WTC11 (cell line): ENCODE data around the gene SRSF8.

Experiments
- ESRRA ChIP-seq: sonication (generic); formaldehyde crosslinking; IDR thresholded peaks from 2 replicates; pipeline ENCODE4 v1.8.1; 2022; ENCODE audit warnings: mild to moderate bottlenecking, missing genetic modification reagents, borderline replicate concordance
- TF ChIP-seq, protein P1 (sequence below): fragments of 200-600 bp; IDR thresholded peaks from 2 replicates; pipeline ENCODE4 v1.8.0; 2022; ENCODE audit warnings: antibody characterized with exemption

GRCh38 chr11:95024958-95025357, 41.8 kb upstream of the SRSF8 start, which contains the start of gene KDM4E:
- no peak for TF ChIP-seq ESRRA (CRISPR knock-in tag)
- TF ChIP-seq, protein P1, sequence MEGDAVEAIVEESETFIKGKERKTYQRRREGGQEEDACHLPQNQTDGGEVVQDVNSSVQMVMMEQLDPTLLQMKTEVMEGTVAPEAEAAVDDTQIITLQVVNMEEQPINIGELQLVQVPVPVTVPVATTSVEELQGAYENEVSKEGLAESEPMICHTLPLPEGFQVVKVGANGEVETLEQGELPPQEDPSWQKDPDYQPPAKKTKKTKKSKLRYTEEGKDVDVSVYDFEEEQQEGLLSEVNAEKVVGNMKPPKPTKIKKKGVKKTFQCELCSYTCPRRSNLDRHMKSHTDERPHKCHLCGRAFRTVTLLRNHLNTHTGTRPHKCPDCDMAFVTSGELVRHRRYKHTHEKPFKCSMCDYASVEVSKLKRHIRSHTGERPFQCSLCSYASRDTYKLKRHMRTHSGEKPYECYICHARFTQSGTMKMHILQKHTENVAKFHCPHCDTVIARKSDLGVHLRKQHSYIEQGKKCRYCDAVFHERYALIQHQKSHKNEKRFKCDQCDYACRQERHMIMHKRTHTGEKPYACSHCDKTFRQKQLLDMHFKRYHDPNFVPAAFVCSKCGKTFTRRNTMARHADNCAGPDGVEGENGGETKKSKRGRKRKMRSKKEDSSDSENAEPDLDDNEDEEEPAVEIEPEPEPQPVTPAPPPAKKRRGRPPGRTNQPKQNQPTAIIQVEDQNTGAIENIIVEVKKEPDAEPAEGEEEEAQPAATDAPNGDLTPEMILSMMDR = no peak
